H1 (cell line): ENCODE measurements around the gene IGFBP4. TPM values are rescaled to one million over a fixed set of nuclear protein-coding genes. Genes with fewer than 3 reads are reported as not detected.

Experiments
- CTCF ChIA-PET: fragments of 300-600 bp; sonication (Branson Sonifier 250); formaldehyde crosslinking; loops from one replicate; lab custom pipeline; 2021; ENCODE audit not compliant: partially characterized antibody; lab: Charles Lee
- POLR2A ChIA-PET: fragments of 300-600 bp; sonication (Branson Sonifier 250); formaldehyde crosslinking; loops from one replicate; lab custom pipeline; 2021; ENCODE audit warnings: inconsistent platforms; ENCODE audit not compliant: partially characterized antibody; lab: Charles Lee
- DNase-seq, 2 experiments: peaks; one replicate each; pipeline versions ENCODE4 v3.0.0 to v3.0.0-alpha.2; 2010 to 2022; ENCODE audit warnings: low spot score in 2 of 2, low read depth in 1 of 2, mixed read lengths in 1 of 2
- FAIRE-seq: peaks from 2 replicates; lab custom pipeline; 2011; peaks lifted over from hg19 to GRCh38; lab: Jason Lieb, UNC
- H2AFZ ChIP-seq: 2 replicates; pipeline ENCODE4 v1.8.1; 2012; ENCODE audit warnings: low read length, inconsistent platforms
- H2AK5ac ChIP-seq: 2 replicates; pipeline ENCODE4 v1.6.1; 2013; ENCODE audit warnings: low read depth, low read length
- H2BK120ac ChIP-seq: replicated peaks from 2 replicates; pipeline ENCODE3; 2013; ENCODE audit warnings: low read depth, low read length, inconsistent platforms
- H2BK12ac ChIP-seq: 2 replicates; pipeline ENCODE4 v1.6.1; 2013; ENCODE audit warnings: low read depth, low read length
- H2BK15ac ChIP-seq: 2 replicates; pipeline ENCODE4 v1.6.1; 2013; ENCODE audit warnings: low read length
- H2BK20ac ChIP-seq: 2 replicates; pipeline ENCODE4 v1.6.1; 2013; ENCODE audit warnings: low read length
- H2BK5ac ChIP-seq: 2 replicates; pipeline ENCODE4 v1.6.1; 2013; ENCODE audit warnings: low read depth, low read length
- H3K14ac ChIP-seq: 2 replicates; pipeline ENCODE4 v1.6.1; 2013; ENCODE audit warnings: inconsistent platforms; ENCODE audit not compliant: insufficient read length
- H3K18ac ChIP-seq: 2 replicates; pipeline ENCODE4 v1.6.1; 2013; ENCODE audit warnings: low read length; ENCODE audit errors: extremely low read depth
- H3K23ac ChIP-seq: 2 replicates; pipeline ENCODE4 v1.6.1; 2013; ENCODE audit warnings: inconsistent platforms; ENCODE audit not compliant: insufficient read length
- H3K23me2 ChIP-seq: 2 replicates; pipeline ENCODE4 v1.6.1; 2013; ENCODE audit warnings: low read depth, low read length
- H3K27ac ChIP-seq: 2 replicates; pipeline ENCODE4 v1.6.1; 2011; ENCODE audit warnings: low read depth, low read length, inconsistent platforms
- H3K27me3 ChIP-seq, 4 experiments: replicated peaks in 1 of 4; 1 replicate in 1 of 4; 2 replicates in 3 of 4; pipeline versions ENCODE4 v1.6.1 to v1.8.1; 2011 to 2013; ENCODE audit warnings: low read length in 3 of 4, mild to moderate bottlenecking in 3 of 4, inconsistent platforms in 2 of 4, mixed read lengths in 2 of 4, moderate library complexity in 1 of 4; ENCODE audit not compliant: control insufficient read depth in 3 of 4, insufficient read depth in 3 of 4; ENCODE audit errors: extremely low read depth in 1 of 4
- H3K36me3 ChIP-seq, 4 experiments: 2 replicates each; pipeline versions ENCODE4 v1.6.1 to v1.8.1; 2011 to 2013; ENCODE audit warnings: mild to moderate bottlenecking in 4 of 4, low read length in 3 of 4, moderate library complexity in 2 of 4, control low read depth in 1 of 4, inconsistent platforms in 1 of 4; ENCODE audit not compliant: insufficient read depth in 4 of 4, control insufficient read depth in 2 of 4
- H3K4ac ChIP-seq: replicated peaks from 2 replicates; pipeline ENCODE3; 2013; ENCODE audit warnings: low read length, low read depth, mixed read lengths, inconsistent platforms; ENCODE audit not compliant: insufficient read length
- H3K4me1 ChIP-seq, 4 experiments: replicated peaks in 1 of 4; 1 replicate in 1 of 4; 2 replicates in 3 of 4; pipeline versions ENCODE4 v1.6.1 to v1.8.1; 2011 to 2013; ENCODE audit warnings: low read length in 3 of 4, inconsistent platforms in 2 of 4, mixed read lengths in 1 of 4; ENCODE audit not compliant: insufficient read depth in 4 of 4, control insufficient read depth in 3 of 4
- H3K4me2 ChIP-seq, 2 experiments: 2 replicates each; pipeline versions ENCODE4 v1.6.1 to v1.8.1; 2011 to 2013; ENCODE audit warnings: low read depth in 2 of 2, low read length in 2 of 2, control low read depth in 1 of 2, inconsistent platforms in 1 of 2, mild to moderate bottlenecking in 1 of 2; ENCODE audit not compliant: insufficient read depth in 1 of 2
- H3K4me3 ChIP-seq, 4 experiments: fragments of 200-600, 300-600 bp in 1 of 4; sonication (generic), shearing (Covaris generic), sonication (Bioruptor Twin) in 1 of 4; 2 replicates each; pipeline versions ENCODE4 v1.5.1 to v1.8.1; 2011 to 2016; ENCODE audit warnings: low read length in 4 of 4, low read depth in 3 of 4, control low read depth in 2 of 4, inconsistent platforms in 2 of 4, mild to moderate bottlenecking in 2 of 4, mixed read lengths in 1 of 4, moderate library complexity in 1 of 4; ENCODE audit not compliant: insufficient read depth in 2 of 4; ENCODE audit errors: extremely low read depth in 1 of 4
- H3K56ac ChIP-seq: replicated peaks from 2 replicates; pipeline ENCODE3; 2013; ENCODE audit warnings: low read depth, mild to moderate bottlenecking, mixed read lengths, low read length, inconsistent platforms; ENCODE audit not compliant: insufficient read length
- H3K79me1 ChIP-seq: 2 replicates; pipeline ENCODE4 v1.6.1; 2013; ENCODE audit warnings: low read depth, low read length, control low read depth
- H3K79me2 ChIP-seq, 2 experiments: 2 replicates each; pipeline versions ENCODE4 v1.6.1 to v1.8.1; 2012 to 2013; ENCODE audit warnings: low read length in 2 of 2, mild to moderate bottlenecking in 2 of 2, inconsistent platforms in 1 of 2; ENCODE audit not compliant: insufficient read depth in 2 of 2, control insufficient read depth in 1 of 2
- H3K9ac ChIP-seq, 4 experiments: replicated peaks in 1 of 4; 1 replicate in 1 of 4; 2 replicates in 3 of 4; pipeline versions ENCODE4 v1.6.1 to v1.8.1; 2011 to 2013; ENCODE audit warnings: low read depth in 3 of 4, low read length in 3 of 4, control low read depth in 2 of 4, mild to moderate bottlenecking in 2 of 4, moderate library complexity in 2 of 4, inconsistent platforms in 1 of 4; ENCODE audit errors: extremely low read depth in 1 of 4
- H3K9me3 ChIP-seq, 2 experiments: 2 replicates each; pipeline versions ENCODE4 v1.6.1 to v1.8.1; 2012 to 2013; ENCODE audit warnings: mild to moderate bottlenecking in 2 of 2, moderate library complexity in 2 of 2, control low read depth in 1 of 2, inconsistent platforms in 1 of 2, low read depth in 1 of 2, low read length in 1 of 2, mixed read lengths in 1 of 2; ENCODE audit not compliant: insufficient read depth in 2 of 2
- H4K20me1 ChIP-seq, 2 experiments: replicated peaks in 1 of 2; 2 replicates each; pipeline versions ENCODE3 to v1.8.1; 2011 to 2013; ENCODE audit warnings: inconsistent platforms in 2 of 2, low read length in 2 of 2, mild to moderate bottlenecking in 1 of 2; ENCODE audit not compliant: insufficient read depth in 2 of 2, control insufficient read depth in 1 of 2
- H4K5ac ChIP-seq: 2 replicates; pipeline ENCODE4 v1.6.1; 2013; ENCODE audit warnings: low read length, low read depth, mixed read lengths, inconsistent platforms; ENCODE audit not compliant: insufficient read length
- H4K8ac ChIP-seq: 2 replicates; pipeline ENCODE4 v1.8.0; 2013; ENCODE audit warnings: mild to moderate bottlenecking, moderate library complexity, low read length, inconsistent platforms; ENCODE audit not compliant: insufficient read depth; ENCODE audit errors: extremely low read depth
- H4K91ac ChIP-seq: replicated peaks from 2 replicates; pipeline ENCODE3; 2013; ENCODE audit warnings: low read length, mixed read lengths, inconsistent platforms; ENCODE audit not compliant: insufficient read length
- EZH2 ChIP-seq: fragments of 200-600 bp; sonication (generic); IDR thresholded peaks from 2 replicates; pipeline ENCODE4 v1.7.1; 2012; ENCODE audit warnings: low read depth, mild to moderate bottlenecking, moderate library complexity, low read length, inconsistent platforms; ENCODE audit not compliant: severe bottlenecking
- WGBS, 2 experiments: shearing (Covaris generic) in 1 of 2; methylation state at CpG; one replicate each; pipeline versions ENCODE4 v1.1.6 to v1.1.7; 2013 to 2015; ENCODE audit warnings: low lambda C conversion rate in 2 of 2, mixed read lengths in 2 of 2, inconsistent platforms in 1 of 2, low coverage in 1 of 2, missing lambda C conversion rate in 1 of 2; ENCODE audit not compliant: insufficient replicate concordance in 2 of 2, insufficient coverage in 1 of 2, insufficient read length in 1 of 2; ENCODE audit errors: extremely low coverage in 1 of 2, missing lambda C conversion rate in 1 of 2; 5-methylcytosine and 5-hydroxymethylcytosine counted together
- polyA plus RNA-seq, 7 experiments: library from polyadenylated mRNA; depleted of rRNA in 3 of 7; stranded (reverse) in 5 of 7; unstranded in 2 of 7; fragments of >200 nt in 5 of 7; fragments of 200-250 nt in 2 of 7; gene quantifications; 1 replicate in 5 of 7; 2 replicates in 1 of 7; 4 replicates in 1 of 7; pipeline versions ENCODE4 v1.2.1 to v1.2.3, GENCODE V29; 2011 to 2013; ENCODE audit warnings: missing spikeins in 2 of 7, mixed read lengths in 2 of 7
- total RNA-seq: library from RNA; stranded (reverse); fragmentation: NEBNext Ultra II Directional; extraction: Animal tissue kit (Norgen Biotek cat#: 25700); gene quantifications from 2 replicates; pipeline ENCODE4 v1.2.1, GENCODE V29; 2021

Gene IGFBP4
- total and polyA plus RNA-seq, 2 of the 8 experiments (the other 6 are each of a cell fraction or from before 2014, with no cell fraction given): 85.5 to 105 TPM

GRCh38 chr17:40460604-40460967, 17.3 kb downstream of the IGFBP4 start:
- no peak overlapping the region for H3K4me3 ChIP-seq
- H2AK5ac ChIP-seq: no peak overlapping the region
- no peaks in the 10 kb centered on the region for H3K79me2 ChIP-seq
- H2BK120ac ChIP-seq: no peak overlapping the region
- no peak overlapping the region for H3K23ac ChIP-seq
- no peak for DNase-seq
- CTCF ChIA-PET: interaction anchor here (1.0 to 34.1 kb wide), 7 partner anchors 3 to 100 kb away, joined by 3 to 739 read pairs (median 4); partner anchors contain the start of gene IGFBP4
- no peak overlapping the region for H3K27ac ChIP-seq
- H2BK12ac ChIP-seq: no peak overlapping the region
- H3K4me1 ChIP-seq: peaks cover 2 to 36% (median 16%) of the 10 kb centered on the region in 4 experiments
- H3K27me3 ChIP-seq: no peaks in the 10 kb centered on the region
- H3K18ac ChIP-seq: no peak overlapping the region
- no peak overlapping the region for H3K4me2 ChIP-seq
- no peaks in the 10 kb centered on the region for H3K9me3 ChIP-seq
- no peak overlapping the region for H2BK5ac ChIP-seq
- H4K5ac ChIP-seq: no peak overlapping the region
- no peak overlapping the region for H3K9ac ChIP-seq
- peaks cover 0 to 9% (median 7%) of the 10 kb centered on the region in 4 experiments; a peak in 4 of 8 replicates for H3K36me3 ChIP-seq
- no peak overlapping the region for H2BK15ac ChIP-seq
- no peak overlapping the region for H3K14ac ChIP-seq
- POLR2A ChIA-PET: interaction anchor here (0.8 to 2.5 kb wide), 10 partner anchors 9 to 87 kb away, joined by 3 to 10 read pairs (median 4); partner anchors contain the start of genes IGFBP4 and TOP2A
- no peak overlapping the region for H3K56ac ChIP-seq
- no peak overlapping the region for H2AFZ ChIP-seq
- H3K79me1 ChIP-seq: no peaks in the 10 kb centered on the region
- H4K20me1 ChIP-seq: no peaks in the 10 kb centered on the region
- WGBS, 2 experiments: 96% methylated on average over 3 of the region's 3 CpGs; no CpG with 5 or more reads in 1 of the 2 experiments
- H4K91ac ChIP-seq: no peak overlapping the region
- no peak overlapping the region for H2BK20ac ChIP-seq
- no peak for TF ChIP-seq EZH2
- H3K4ac ChIP-seq: no peak overlapping the region
- H3K23me2 ChIP-seq: no peaks in the 10 kb centered on the region; the same call in 1 of the 2 replicates
- no peak for FAIRE-seq
- H4K8ac ChIP-seq: no peak overlapping the region
